ENCODE data around the gene ZNF652. TPM values are rescaled to one million over a fixed set of nuclear protein-coding genes. Genes with fewer than 3 reads are reported as not detected.
A peak's percentile ranks its signal among the peaks of the same experiment; 100 is the strongest.

ZNF652 gene
- total RNA-seq, 1 experiment from 2014 or later, result 42.8 TPM

DNA sequence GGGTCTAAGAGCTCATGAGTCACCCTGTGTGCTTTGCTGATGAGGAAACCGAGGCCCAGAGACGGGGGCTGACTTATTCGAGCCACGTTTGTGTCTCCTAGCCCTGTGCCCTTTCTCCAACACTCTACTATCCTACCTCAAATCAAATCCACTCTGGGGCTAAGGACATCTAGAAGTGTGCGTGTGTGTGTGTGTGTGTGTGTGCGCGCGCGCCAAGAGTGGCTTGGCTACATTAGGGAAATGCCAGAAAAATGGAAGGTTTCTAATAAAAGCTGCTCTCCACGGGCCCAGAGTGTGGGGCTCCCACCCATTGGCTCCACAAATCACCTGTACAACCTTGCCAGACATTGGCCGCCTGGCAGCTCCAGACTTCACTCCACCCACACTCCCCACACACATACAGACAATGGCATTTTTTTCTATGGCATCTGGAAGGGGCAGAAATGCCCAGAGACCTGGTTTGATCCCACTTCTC, 101.2 kb downstream of the ZNF652 start:
- Mint-ChIP-seq H3K36me3 (ENCODE audit: insufficient read depth, unreplicated experiment) (peaks cover 10% of the 10 kb centered on the region), H3K4me3 (ENCODE audit: low read depth, unreplicated experiment) (peak overlapping the region; percentile 73), H3K27ac (ENCODE audit: unreplicated experiment) (no peak overlapping the region), H3K4me1 (ENCODE audit: low read depth, unreplicated experiment) (peaks cover 8% of the 10 kb centered on the region), H3K9me3 (ENCODE audit: low read depth, unreplicated experiment) (no peaks in the 10 kb centered on the region), H3K27me3 (ENCODE audit: unreplicated experiment) (peaks cover 11% of the 10 kb centered on the region)
- TF ChIP-seq, protein P1, sequence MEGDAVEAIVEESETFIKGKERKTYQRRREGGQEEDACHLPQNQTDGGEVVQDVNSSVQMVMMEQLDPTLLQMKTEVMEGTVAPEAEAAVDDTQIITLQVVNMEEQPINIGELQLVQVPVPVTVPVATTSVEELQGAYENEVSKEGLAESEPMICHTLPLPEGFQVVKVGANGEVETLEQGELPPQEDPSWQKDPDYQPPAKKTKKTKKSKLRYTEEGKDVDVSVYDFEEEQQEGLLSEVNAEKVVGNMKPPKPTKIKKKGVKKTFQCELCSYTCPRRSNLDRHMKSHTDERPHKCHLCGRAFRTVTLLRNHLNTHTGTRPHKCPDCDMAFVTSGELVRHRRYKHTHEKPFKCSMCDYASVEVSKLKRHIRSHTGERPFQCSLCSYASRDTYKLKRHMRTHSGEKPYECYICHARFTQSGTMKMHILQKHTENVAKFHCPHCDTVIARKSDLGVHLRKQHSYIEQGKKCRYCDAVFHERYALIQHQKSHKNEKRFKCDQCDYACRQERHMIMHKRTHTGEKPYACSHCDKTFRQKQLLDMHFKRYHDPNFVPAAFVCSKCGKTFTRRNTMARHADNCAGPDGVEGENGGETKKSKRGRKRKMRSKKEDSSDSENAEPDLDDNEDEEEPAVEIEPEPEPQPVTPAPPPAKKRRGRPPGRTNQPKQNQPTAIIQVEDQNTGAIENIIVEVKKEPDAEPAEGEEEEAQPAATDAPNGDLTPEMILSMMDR (IDR thresholded peaks at IDR 0.05; ENCODE audit: unreplicated experiment), result no peak
- intact Hi-C loops (cut with micrococcal nuclease; ENCODE audit: unreplicated experiment), result loop anchor here (2.0 kb wide), 1 partner anchor 30 kb away; no protein-coding TSS in a partner anchor
- no TSS peak for BruUV-seq (replicated peaks)
- CTCF ChIA-PET, result interaction anchor here (0.5 to 1.7 kb wide), 13 partner anchors 9 to 679 kb away, joined by 3 to 8 read pairs (median 3); no protein-coding TSS in a partner anchor
- DNase-seq, result no peak

DNA sequence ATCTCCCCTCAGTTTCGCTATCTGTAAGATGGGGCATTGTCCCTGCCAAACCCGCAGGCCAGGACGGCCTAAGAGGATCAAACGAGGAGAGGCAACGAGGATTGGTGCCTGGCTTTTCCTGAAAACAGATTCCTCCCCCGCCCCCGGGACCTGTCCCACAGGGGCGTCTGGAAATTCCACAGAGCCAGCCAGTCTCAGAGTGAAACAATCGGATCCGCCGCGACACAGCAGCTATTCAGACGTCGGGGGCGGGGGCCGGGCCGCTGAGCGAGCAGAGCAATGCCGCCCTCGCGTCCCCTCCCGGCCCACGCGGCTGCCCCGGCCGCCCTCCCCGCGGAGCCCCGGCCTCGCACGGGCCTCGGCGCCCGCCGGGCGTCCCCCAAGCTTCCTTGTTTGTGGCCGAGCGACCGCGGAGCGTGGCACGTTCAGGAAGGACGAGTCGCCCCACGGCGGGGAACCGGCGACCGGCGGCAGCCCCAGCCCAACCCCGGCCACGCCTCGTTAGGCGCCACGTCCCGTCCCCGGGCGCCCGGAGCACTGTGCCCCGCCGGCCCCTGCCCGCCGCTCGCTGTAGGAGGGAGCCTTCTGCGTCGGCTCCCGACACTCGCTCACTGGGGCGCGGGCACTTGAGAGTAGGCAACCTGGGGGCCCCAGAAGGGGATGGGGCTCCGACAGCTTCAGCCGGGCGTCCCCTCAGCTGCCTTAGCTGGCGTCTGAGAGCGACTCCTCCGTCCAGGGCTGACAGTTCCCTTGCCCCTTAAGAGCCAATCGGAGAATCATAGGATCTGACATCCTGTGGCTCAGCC, 101.8 kb downstream of the ZNF652 start:
- Mint-ChIP-seq H3K36me3 (ENCODE audit: insufficient read depth, unreplicated experiment) (peaks cover 10% of the 10 kb centered on the region), H3K27ac (ENCODE audit: unreplicated experiment) (no peak overlapping the region), H3K27me3 (ENCODE audit: unreplicated experiment) (peaks cover 11% of the 10 kb centered on the region), H3K9me3 (ENCODE audit: low read depth, unreplicated experiment) (no peaks in the 10 kb centered on the region), H3K4me3 (ENCODE audit: low read depth, unreplicated experiment) (peak overlapping the region; percentile 73), H3K4me1 (ENCODE audit: low read depth, unreplicated experiment) (peaks cover 8% of the 10 kb centered on the region)
- CTCF ChIA-PET, result interaction anchor here (0.5 to 1.7 kb wide), 13 partner anchors 8 to 716 kb away, joined by 3 to 8 read pairs (median 4); no protein-coding TSS in a partner anchor
- DNase-seq, result peak; percentile 61
- BruUV-seq (replicated peaks), result no TSS peak
- intact Hi-C loops (cut with micrococcal nuclease; ENCODE audit: unreplicated experiment), result loop anchor here (2.0 kb wide), 1 partner anchor 31 kb away; no protein-coding TSS in a partner anchor
- TF ChIP-seq, protein P1 (IDR thresholded peaks at IDR 0.05; ENCODE audit: unreplicated experiment), result no peak

DNA sequence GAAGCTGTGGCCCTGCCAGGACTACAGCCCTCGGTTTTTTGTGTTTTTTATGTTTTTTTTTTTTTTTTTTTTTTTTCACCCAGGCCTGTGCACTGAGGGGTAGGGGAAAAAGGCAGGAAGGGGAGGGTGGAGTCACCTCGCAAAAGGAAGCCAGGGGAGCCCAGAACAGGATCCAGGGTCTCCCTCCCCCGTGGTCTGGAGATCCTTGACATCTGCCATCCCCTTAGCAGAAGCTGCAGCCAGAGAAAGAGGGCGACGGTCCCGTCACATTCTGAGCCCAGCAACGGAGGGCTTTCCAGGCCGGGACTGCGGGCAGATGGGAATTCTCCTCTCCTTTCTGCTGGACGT, 102.4 kb downstream of the ZNF652 start:
- Mint-ChIP-seq H3K27me3 (ENCODE audit: unreplicated experiment) (peaks cover 11% of the 10 kb centered on the region), H3K4me3 (ENCODE audit: low read depth, unreplicated experiment) (peak overlapping the region; percentile 73), H3K27ac (ENCODE audit: unreplicated experiment) (no peak overlapping the region), H3K36me3 (ENCODE audit: insufficient read depth, unreplicated experiment) (peaks cover 10% of the 10 kb centered on the region), H3K9me3 (ENCODE audit: low read depth, unreplicated experiment) (no peaks in the 10 kb centered on the region), H3K4me1 (ENCODE audit: low read depth, unreplicated experiment) (peaks cover 8% of the 10 kb centered on the region)
- CTCF ChIA-PET, result interaction anchor here (0.7 to 1.7 kb wide), 9 partner anchors 8 to 716 kb away, joined by 3 to 9 read pairs (median 6); no protein-coding TSS in a partner anchor
- BruUV-seq (replicated peaks), result no TSS peak
- TF ChIP-seq, protein P1 (IDR thresholded peaks at IDR 0.05; ENCODE audit: unreplicated experiment), result no peak
- intact Hi-C loops (cut with micrococcal nuclease; ENCODE audit: unreplicated experiment), result loop anchor here (2.0 kb wide), 1 partner anchor 31 kb away; no protein-coding TSS in a partner anchor
- DNase-seq, result no peak

DNA sequence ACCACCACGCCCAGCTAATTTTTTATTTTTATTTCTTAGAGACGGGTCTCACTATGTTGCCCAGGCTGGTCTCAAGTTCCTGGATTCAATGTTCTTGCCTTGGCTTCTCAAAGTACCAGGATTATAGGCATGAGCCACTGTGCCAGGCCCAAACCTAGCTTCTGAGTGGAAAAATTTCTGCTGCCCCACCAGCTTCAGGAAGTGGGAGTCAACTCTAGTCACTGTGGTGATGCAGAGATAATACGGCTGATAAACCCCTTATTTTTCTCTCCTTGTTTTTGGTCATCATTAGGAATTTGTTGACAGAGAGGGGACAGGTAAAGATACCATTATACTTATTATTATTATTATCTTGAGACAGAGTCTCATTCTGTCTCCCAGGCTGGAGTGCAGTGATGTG, 103.7 kb downstream of the ZNF652 start:
- Mint-ChIP-seq H3K4me3 (ENCODE audit: low read depth, unreplicated experiment) (no peak overlapping the region), H3K9me3 (ENCODE audit: low read depth, unreplicated experiment) (no peaks in the 10 kb centered on the region), H3K36me3 (ENCODE audit: insufficient read depth, unreplicated experiment) (peaks cover 10% of the 10 kb centered on the region), H3K4me1 (ENCODE audit: low read depth, unreplicated experiment) (peaks cover 8% of the 10 kb centered on the region), H3K27me3 (ENCODE audit: unreplicated experiment) (peaks cover 7% of the 10 kb centered on the region), H3K27ac (ENCODE audit: unreplicated experiment) (no peak overlapping the region)
- TF ChIP-seq, protein P1 (IDR thresholded peaks at IDR 0.05; ENCODE audit: unreplicated experiment), result no peak
- BruUV-seq (replicated peaks), result no TSS peak
- intact Hi-C loops (cut with micrococcal nuclease; ENCODE audit: unreplicated experiment), result no loop called here
- CTCF ChIA-PET, result no interaction called here
- no peak for DNase-seq

Measured in Calu3 (cell line).